ENCODE results near the gene TBCC.

DNA sequence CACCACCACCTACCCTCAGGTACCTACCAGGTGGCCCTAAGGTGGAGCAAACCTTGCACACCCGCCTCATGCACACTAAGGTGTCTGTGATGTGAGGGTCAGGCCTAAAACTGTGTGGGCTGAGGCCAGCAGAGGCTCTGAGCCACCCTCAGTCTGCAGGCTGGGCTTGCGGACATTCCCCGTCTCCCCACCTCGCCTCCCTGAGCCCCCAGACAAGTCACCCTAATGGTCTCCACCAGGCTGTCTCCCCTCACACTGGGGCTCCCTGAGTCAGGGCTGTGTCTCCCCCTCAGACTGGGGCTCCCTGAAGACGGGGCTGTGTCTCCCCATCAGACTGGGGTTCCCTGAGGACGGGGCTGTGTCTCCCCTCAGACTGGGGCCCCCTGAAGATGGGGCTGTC is 36.0 kb downstream of the TBCC start:
- TF ChIP-seq, protein P1, sequence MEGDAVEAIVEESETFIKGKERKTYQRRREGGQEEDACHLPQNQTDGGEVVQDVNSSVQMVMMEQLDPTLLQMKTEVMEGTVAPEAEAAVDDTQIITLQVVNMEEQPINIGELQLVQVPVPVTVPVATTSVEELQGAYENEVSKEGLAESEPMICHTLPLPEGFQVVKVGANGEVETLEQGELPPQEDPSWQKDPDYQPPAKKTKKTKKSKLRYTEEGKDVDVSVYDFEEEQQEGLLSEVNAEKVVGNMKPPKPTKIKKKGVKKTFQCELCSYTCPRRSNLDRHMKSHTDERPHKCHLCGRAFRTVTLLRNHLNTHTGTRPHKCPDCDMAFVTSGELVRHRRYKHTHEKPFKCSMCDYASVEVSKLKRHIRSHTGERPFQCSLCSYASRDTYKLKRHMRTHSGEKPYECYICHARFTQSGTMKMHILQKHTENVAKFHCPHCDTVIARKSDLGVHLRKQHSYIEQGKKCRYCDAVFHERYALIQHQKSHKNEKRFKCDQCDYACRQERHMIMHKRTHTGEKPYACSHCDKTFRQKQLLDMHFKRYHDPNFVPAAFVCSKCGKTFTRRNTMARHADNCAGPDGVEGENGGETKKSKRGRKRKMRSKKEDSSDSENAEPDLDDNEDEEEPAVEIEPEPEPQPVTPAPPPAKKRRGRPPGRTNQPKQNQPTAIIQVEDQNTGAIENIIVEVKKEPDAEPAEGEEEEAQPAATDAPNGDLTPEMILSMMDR (IDR thresholded peaks at IDR 0.05) = no peak
- TF ChIP-seq POLR2A (IDR thresholded peaks at IDR 0.05) = no peak

All from uterus (tissue), 2 donors.